ENCODE data around the gene C15orf39. TPM values are rescaled to one million over a fixed set of nuclear protein-coding genes. Genes with fewer than 3 reads are reported as not detected.

Gene C15orf39
- total and polyA plus RNA-seq, 2 donors from 2014 or later, result 5.7 to 32.7 TPM

DNA sequence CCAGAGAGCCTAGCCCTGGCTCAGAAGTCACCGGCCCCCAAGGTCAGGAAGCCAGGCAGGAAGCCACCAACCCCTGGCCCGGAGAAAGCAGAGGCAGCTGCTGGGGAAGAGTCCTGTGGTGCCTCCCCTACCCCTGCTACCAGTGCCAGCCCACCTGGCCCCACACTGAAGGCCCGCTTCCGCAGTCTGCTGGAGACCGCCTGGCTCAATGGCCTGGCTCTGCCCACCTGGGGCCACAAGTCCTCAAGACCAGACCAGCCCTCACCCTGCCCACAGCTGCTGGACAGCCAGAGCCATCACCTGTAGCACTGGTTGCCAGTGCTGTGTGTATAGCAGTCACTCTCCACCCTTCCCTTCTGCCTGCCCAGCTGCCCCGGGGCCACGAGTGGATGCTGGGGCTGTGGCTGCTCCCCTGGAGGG is 9.1 kb downstream of the C15orf39 start:
- Histone ChIP-seq H3K4me1 (ENCODE audit: control insufficient read depth in 2 of 3, insufficient read depth in 2 of 3, low read depth in 1 of 3, low read length in 3 of 3) (peaks cover 0 to 6% (median 2%) of the 10 kb centered on the region in 3 donors), H3K9ac (ENCODE audit: low read length in 3 of 3) (no peak overlapping the region), H3K27me3 (ENCODE audit: control insufficient read depth, insufficient read depth, low read length) (no peaks in the 10 kb centered on the region), H3K36me3 (ENCODE audit: control insufficient read depth in 2 of 3, insufficient read depth in 3 of 3, low read length in 3 of 3) (peaks cover 0 to 24% (median 17%) of the 10 kb centered on the region in 3 donors), H3K9me3 (ENCODE audit: control insufficient read depth in 2 of 3, insufficient read depth in 1 of 3, low read length in 3 of 3) (no peaks in the 10 kb centered on the region), H3K27ac (ENCODE audit: low read depth in 2 of 2, low read length in 2 of 2) (no peak overlapping the region), H3K4me3 (ENCODE audit: low read length in 3 of 3) (no peak overlapping the region)
- no peak for FAIRE-seq
- intact Hi-C loops (cut with DNase I), result no loop called here
- DNase-seq, result no peak
- TF ChIP-seq, protein P1, sequence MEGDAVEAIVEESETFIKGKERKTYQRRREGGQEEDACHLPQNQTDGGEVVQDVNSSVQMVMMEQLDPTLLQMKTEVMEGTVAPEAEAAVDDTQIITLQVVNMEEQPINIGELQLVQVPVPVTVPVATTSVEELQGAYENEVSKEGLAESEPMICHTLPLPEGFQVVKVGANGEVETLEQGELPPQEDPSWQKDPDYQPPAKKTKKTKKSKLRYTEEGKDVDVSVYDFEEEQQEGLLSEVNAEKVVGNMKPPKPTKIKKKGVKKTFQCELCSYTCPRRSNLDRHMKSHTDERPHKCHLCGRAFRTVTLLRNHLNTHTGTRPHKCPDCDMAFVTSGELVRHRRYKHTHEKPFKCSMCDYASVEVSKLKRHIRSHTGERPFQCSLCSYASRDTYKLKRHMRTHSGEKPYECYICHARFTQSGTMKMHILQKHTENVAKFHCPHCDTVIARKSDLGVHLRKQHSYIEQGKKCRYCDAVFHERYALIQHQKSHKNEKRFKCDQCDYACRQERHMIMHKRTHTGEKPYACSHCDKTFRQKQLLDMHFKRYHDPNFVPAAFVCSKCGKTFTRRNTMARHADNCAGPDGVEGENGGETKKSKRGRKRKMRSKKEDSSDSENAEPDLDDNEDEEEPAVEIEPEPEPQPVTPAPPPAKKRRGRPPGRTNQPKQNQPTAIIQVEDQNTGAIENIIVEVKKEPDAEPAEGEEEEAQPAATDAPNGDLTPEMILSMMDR (IDR thresholded peaks at IDR 0.05; ENCODE audit: borderline replicate concordance, extremely low read depth, insufficient read depth), result no peak

DNA sequence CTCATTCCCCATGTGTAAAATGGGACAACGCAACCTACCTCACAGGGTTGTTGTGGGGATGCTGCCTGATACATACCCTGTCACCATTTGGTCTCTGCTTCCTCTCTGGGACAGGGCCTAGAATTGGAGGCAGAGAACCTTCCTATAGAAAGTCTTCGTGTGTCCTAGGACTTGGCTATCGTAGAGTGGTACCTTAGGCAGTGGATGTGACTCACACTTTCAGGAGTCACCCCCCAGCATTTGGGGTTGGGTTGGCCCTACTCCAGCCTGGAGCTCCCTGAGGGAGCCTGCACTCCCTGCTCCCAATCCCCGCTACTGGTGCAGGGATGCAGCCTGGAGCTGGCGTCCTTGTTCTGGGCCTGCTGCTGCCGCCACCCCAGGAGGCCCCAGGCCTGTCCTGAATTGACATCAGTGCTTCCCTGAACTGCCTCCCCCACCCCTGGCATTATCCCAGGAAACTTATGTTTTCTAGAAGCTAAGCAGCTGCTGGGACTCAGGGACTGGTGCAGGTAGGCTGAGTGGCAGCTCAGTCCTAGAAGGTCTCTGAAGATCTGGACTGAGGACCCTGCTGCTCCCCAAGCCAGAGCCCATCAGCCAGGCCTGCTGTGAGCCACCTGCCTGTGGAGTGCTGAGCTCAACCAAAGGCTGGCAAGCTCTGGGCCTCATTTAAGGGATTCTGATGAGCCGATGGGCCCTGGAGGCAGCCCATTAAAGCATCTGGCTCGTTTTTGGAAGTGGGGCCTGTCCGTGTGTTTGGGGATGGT is 9.9 kb downstream of the C15orf39 start:
- TF ChIP-seq, protein P1 (IDR thresholded peaks at IDR 0.05; ENCODE audit: borderline replicate concordance, extremely low read depth, insufficient read depth), result no peak

DNA sequence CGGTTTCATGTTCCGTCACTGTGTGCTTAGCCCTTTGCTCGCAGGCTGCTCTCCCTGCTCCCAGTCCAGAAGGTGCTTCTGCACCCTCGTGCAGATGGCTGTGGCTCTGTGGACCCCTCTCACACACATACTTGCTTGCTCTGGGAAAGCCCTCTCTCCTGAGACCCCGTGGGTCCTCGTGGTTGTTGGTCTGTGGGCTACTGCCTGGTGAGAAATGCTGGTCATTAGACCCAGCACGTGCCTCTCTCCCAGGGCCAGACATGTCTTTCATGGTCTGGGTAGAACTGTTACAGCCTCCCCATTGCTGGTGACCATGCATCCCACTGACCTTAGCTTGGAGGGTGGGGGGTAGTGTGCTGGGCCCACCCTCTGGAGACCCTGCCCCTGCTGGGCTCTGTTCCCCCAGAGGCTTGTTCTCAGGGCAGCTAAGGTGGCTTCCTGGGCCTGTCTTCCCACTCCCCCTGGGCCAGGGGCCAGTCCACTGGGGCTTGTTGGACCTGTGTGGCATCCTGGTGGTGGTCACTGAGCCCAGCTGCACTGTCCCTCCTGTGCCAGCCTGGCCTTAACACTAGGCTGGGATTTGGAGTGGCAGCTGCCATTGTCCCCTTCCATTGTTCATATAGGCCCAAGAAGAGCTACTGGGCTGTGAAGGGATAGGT is 10.6 kb downstream of the C15orf39 start:
- H3K4me3 ChIP-seq (ENCODE audit: low read length in 3 of 3), result no peak overlapping the region
- H3K36me3 ChIP-seq (ENCODE audit: control insufficient read depth in 2 of 3, insufficient read depth in 3 of 3, low read length in 3 of 3), result peaks cover 0 to 24% (median 17%) of the 10 kb centered on the region in 3 donors
- H3K27me3 ChIP-seq (ENCODE audit: control insufficient read depth, insufficient read depth, low read length), result no peaks in the 10 kb centered on the region
- intact Hi-C loops (cut with DNase I), result no loop called here
- DNase-seq (no peak), FAIRE-seq (no peak)
- H3K27ac ChIP-seq (ENCODE audit: low read depth in 2 of 2, low read length in 2 of 2), result no peak overlapping the region
- H3K4me1 ChIP-seq (ENCODE audit: control insufficient read depth in 2 of 3, insufficient read depth in 2 of 3, low read depth in 1 of 3, low read length in 3 of 3), result peaks cover 0 to 6% (median 2%) of the 10 kb centered on the region in 3 donors
- H3K9ac ChIP-seq (ENCODE audit: low read length in 3 of 3), result no peak overlapping the region
- H3K9me3 ChIP-seq (ENCODE audit: control insufficient read depth in 2 of 3, insufficient read depth in 1 of 3, low read length in 3 of 3), result no peaks in the 10 kb centered on the region
- TF ChIP-seq, protein P1 (IDR thresholded peaks at IDR 0.05; ENCODE audit: borderline replicate concordance, extremely low read depth, insufficient read depth), result no peak

More for the DNA sequence above, 9.9 kb downstream of the C15orf39 start:
- no peaks in the 10 kb centered on the region for H3K9me3 ChIP-seq (ENCODE audit: control insufficient read depth in 2 of 3, insufficient read depth in 1 of 3, low read length in 3 of 3)
- peaks cover 0 to 24% (median 17%) of the 10 kb centered on the region in 3 donors for H3K36me3 ChIP-seq (ENCODE audit: control insufficient read depth in 2 of 3, insufficient read depth in 3 of 3, low read length in 3 of 3)
- H3K4me3 ChIP-seq (ENCODE audit: low read length in 3 of 3), result no peak overlapping the region
- peaks cover 0 to 6% (median 2%) of the 10 kb centered on the region in 3 donors for H3K4me1 ChIP-seq (ENCODE audit: control insufficient read depth in 2 of 3, insufficient read depth in 2 of 3, low read depth in 1 of 3, low read length in 3 of 3)
- H3K9ac ChIP-seq (ENCODE audit: low read length in 3 of 3), result no peak overlapping the region
- no peak for DNase-seq
- FAIRE-seq, result no peak
- intact Hi-C loops (cut with DNase I), result no loop called here
- no peak overlapping the region for H3K27ac ChIP-seq (ENCODE audit: low read depth in 2 of 2, low read length in 2 of 2)
- H3K27me3 ChIP-seq (ENCODE audit: control insufficient read depth, insufficient read depth, low read length), result no peaks in the 10 kb centered on the region

All from kidney (tissue), 14 donors.